Testis (tissue), 2 donors: ENCODE results near the gene AZU1.

Experiments used
- CTCF ChIP-seq, 3 experiments: fragments of 450-650 bp in 2 of 3; fragments of 200-600 bp in 1 of 3; sonication (generic) in 1 of 3; IDR thresholded peaks; one replicate each; pipeline ENCODE4 v1.5.1; 2016 to 2019; ENCODE audit warnings: antibody characterized with exemption in 3 of 3, mild to moderate bottlenecking in 2 of 3, moderate library complexity in 1 of 3
- POLR2A ChIP-seq: fragments of 450-650 bp; IDR thresholded peaks from one replicate; pipeline ENCODE4 v1.6.1; 2017; ENCODE audit warnings: antibody characterized with exemption, mild to moderate bottlenecking, moderate library complexity

- TF ChIP-seq CTCF (IDR thresholded peaks at IDR 0.05) (no peak), POLR2A (no peak)
These were observed 16.9 kb downstream of the AZU1 start for GRCh38 chr19:844546-844971.
